ENCODE data around the gene C19orf47.

The C19orf47 gene, protein sequence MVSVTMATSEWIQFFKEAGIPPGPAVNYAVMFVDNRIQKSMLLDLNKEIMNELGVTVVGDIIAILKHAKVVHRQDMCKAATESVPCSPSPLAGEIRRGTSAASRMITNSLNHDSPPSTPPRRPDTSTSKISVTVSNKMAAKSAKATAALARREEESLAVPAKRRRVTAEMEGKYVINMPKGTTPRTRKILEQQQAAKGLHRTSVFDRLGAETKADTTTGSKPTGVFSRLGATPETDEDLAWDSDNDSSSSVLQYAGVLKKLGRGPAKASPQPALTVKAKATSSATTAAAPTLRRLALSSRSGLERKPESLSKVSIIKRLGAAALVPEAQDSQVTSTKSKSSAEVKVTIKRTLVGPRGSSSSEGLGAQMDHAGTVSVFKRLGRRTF

DNA sequence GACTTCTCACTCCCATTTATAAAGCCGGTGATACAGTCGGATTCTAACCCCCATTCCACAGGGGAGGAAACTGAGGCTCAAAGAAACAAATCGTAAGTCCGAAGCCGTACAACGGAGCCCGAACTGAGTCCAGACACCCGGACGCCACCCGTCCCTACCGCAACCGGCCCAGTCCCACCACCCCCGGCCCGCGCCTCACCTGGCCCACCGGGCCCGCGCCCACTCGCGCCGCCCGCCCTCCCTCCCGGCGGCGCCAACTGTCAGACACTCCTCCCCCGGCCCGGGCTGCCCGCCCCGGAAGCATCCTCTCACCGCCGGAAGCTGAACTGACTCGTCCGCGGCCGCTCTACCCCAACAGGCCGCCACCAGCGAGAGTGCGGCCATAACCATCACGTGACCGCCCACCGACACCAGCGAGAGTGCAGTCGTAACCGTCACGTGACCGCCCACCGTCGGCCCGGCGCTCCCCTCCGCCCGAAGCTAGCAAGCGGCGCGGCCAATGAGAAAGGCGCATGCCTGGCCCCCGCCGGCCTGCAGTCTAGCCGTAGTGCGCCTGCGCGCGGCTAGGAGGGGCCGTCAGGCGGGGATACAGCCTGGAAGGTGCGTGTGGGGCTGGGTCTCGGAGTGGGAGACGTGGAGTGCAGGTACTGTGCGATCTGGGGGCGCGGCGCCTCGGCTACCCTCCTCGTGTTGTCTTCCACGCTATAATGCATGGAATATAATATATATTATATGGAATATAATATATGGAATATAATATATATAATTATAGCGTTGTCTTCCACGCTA, at the start of gene C19orf47, which contains the start of gene PLD3:
Gene C19orf47, minus strand, starts transcription at position 273 of the 789 bp plus-strand sequence. CDS start 6,540 bp downstream, outside the sequence.
Gene PLD3, plus strand, starts transcription at position 571 of the 789 bp plus-strand sequence. CDS start 17,789 bp downstream, outside the sequence.
- H3K9me3 Mint-ChIP-seq: no peaks in the 10 kb centered on the region
- peak; percentile 97 for DNase-seq
- H3K27me3 Mint-ChIP-seq: no peaks in the 10 kb centered on the region
- peak within 1 kb of the TSS; percentile 83 for H3K4me3 Mint-ChIP-seq
- peaks cover 30% of the 10 kb centered on the region for H3K36me3 Mint-ChIP-seq (ENCODE audit: low read depth)
- peak within 1 kb of the TSS; percentile 85 for H3K27ac Mint-ChIP-seq
- peaks cover 37% of the 10 kb centered on the region for H3K4me1 Mint-ChIP-seq (ENCODE audit: low read depth)

DNA sequence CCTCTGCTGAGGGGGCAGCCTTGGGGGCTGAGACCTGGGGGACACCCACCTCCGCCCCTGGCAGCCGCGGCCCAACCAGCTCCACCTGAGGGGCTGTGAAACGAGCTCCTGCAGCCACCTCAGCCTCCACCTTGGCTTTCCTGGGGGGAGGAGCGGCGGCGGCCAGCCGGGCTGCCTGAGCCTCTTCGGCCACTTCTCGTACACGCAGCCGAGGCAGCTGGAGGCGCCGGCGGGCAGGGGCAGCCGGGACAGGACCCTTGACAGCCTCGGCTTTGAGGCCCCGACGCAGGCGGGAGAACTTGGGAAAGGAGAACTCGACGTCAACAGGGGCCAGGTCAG, 49.3 kb upstream of the C19orf47 start:
- no peaks in the 10 kb centered on the region for H3K27me3 Mint-ChIP-seq
- no peak overlapping the region for H3K27ac Mint-ChIP-seq
- H3K36me3 Mint-ChIP-seq (ENCODE audit: low read depth): no peaks in the 10 kb centered on the region
- H3K4me1 Mint-ChIP-seq (ENCODE audit: low read depth): peaks cover 1% of the 10 kb centered on the region
- DNase-seq: no peak
- no peak overlapping the region for H3K4me3 Mint-ChIP-seq
- H3K9me3 Mint-ChIP-seq: no peaks in the 10 kb centered on the region

DNA sequence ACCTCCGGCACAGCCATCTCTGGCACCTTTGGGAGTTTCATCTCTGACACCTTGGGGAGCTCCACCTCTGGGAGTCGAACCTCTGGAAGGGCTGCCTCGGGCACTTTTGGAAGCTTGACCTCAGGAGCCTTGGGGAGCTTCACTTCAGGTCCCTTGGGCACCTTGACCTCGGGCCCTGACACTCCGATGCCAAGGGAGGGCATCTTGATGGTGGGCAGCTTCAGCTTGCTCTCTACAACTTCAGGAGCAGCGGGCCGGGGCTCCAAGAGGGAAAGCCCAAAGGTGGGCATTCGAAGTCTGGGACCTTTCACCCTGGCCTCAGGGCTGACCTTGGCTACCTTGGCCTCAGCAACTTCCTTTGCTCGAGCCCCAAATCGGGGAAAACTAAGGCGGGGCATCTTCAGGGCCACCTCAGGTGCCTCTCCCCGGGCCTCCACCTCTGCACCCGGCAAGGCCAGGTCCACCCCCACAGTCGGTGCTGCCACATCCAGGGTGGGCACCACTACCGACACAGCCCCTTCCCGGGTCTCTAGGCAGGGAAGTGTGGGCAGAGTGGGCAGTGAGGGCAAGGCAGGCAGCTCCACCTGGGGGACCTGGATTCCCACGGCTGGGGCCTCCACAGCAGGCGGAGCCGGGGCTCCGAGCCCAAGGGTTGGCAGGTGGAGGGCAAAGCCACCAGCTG, 48.8 kb upstream of the C19orf47 start:
- no peak for DNase-seq
- Mint-ChIP-seq H3K27ac (no peak overlapping the region), H3K36me3 (ENCODE audit: low read depth) (no peaks in the 10 kb centered on the region), H3K9me3 (no peaks in the 10 kb centered on the region), H3K4me1 (ENCODE audit: low read depth) (peaks cover 1% of the 10 kb centered on the region), H3K27me3 (no peaks in the 10 kb centered on the region), H3K4me3 (no peak overlapping the region)

DNA sequence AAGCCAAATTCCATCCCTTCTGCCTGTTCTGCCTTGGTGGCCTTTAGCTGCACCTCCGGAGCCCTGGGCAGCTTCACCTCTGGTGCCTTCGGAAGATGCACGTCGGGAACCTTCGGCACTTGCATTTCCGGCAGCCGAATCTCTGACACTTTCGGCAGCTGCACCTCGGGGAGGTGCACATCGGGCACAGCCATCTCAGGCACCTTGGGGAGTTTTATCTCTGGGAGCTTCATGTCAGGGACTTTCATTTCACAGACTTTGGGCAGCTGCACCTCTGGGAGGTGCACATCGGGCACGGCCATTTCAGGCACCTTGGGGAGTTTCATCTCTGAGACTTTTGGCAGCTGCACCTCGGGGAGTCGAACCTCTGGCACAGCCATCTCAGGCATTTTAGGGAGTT, 47.8 kb upstream of the C19orf47 start:
- no peak for DNase-seq
- Mint-ChIP-seq H3K4me1 (ENCODE audit: low read depth) (peaks cover 1% of the 10 kb centered on the region), H3K9me3 (no peaks in the 10 kb centered on the region), H3K36me3 (ENCODE audit: low read depth) (no peaks in the 10 kb centered on the region), H3K27ac (no peak overlapping the region), H3K4me3 (no peak overlapping the region), H3K27me3 (no peaks in the 10 kb centered on the region)

DNA sequence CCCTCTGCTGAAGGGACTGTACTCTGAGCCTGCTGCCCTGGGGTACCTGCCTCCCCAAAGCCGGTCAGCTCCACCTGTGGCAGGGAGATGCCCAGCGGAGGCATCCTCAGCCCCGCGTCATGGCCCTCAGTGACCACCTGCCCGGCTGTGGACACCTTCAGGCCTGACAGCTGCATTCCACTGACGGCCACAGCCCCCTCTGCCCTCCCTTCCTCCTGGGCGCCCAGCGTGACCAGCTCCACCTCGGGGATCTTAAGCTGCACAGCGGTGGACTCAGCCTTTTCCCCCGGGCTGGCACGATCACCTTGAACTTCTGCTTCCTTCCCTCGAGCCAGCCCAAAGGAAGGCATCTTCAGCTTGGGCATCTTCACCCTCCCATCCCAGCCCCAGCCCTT, 46.6 kb upstream of the C19orf47 start:
- H3K36me3 Mint-ChIP-seq (ENCODE audit: low read depth): no peaks in the 10 kb centered on the region
- no peak for DNase-seq

DNA sequence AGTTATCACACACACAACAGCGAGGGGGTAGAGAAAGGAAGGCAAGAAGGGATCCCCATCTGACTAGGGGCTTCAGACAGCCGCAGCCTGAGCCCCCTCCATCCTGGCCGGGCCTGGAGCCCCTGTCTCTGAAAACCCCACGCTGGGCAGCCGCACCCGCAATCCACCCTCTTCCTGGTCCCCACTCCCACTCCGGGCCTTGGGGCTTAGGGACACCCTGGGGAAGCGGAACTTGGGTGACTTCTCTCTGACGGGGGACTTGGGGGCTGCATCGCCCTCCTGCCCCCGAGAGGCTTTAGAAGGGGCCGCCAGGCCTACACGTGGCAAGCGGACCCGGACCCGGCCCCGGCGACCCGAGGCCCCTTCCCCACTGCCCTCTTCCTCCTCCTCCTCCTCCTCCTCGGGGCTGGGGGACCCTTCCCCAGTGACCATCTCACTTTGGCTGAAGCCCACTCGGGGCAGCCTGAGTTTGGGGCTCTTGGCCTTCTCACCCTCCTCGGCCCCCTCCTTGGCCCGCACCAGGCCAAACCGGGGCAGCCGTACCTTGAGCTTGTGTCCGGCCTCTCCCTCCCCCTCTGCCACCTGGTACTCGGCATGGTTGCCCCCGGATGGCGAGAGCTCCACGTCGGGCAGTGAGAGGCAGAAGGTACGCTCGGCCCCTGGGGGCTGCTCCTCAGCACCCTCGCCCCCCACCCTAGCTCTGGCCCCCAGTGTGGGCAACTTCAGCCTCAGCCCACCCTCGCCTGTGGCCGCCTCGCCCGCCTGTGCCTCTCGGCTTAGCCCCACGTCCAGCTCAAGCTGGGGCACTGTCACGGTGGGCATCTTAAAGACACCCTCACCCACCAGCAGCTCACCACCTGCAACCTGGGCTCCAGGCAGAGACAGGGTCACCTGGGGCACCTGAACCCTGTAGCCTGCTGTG, 46.0 kb upstream of the C19orf47 start:
- no peak for DNase-seq
- Mint-ChIP-seq H3K4me3 (no peak overlapping the region), H3K36me3 (ENCODE audit: low read depth) (no peaks in the 10 kb centered on the region), H3K4me1 (ENCODE audit: low read depth) (peaks cover 1% of the 10 kb centered on the region), H3K9me3 (no peaks in the 10 kb centered on the region), H3K27me3 (no peaks in the 10 kb centered on the region), H3K27ac (no peak overlapping the region)

More for the DNA sequence above, 46.6 kb upstream of the C19orf47 start:
- H3K27me3 Mint-ChIP-seq: no peaks in the 10 kb centered on the region
- peaks cover 1% of the 10 kb centered on the region for H3K4me1 Mint-ChIP-seq (ENCODE audit: low read depth)
- no peak overlapping the region for H3K27ac Mint-ChIP-seq
- no peaks in the 10 kb centered on the region for H3K9me3 Mint-ChIP-seq
- no peak overlapping the region for H3K4me3 Mint-ChIP-seq

DNA sequence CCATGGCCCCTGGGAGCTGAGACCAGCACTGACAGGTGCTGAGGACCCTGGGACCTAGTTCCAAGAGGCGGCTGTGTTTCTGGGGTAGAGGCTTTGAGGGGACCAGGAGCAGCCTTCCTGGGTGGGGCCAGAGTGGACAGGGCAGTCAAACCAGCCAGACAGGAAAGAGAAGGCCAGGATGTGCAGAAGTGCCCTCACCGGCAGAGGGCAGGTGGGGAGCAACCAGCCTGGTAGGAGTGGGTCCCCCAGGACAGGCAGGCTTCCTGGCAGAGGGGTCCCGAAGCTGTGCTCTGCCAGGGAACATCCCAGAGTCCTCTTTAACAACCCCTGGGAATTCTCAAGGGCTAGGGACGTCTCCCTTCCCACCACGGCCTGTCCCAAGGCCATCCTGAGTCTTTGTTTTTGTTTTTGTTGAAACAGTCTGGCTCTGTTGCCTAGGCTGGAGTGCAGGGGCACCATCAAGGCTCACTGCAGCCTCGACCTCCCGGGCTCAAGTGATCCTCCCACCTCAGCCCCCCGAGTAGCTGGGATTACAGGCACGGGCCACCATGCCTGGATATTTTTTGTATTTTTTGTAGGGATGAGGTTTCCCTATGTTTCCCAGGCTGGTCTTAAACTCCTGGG, 44.8 kb upstream of the C19orf47 start:
- no peaks in the 10 kb centered on the region for H3K36me3 Mint-ChIP-seq (ENCODE audit: low read depth)
- H3K4me3 Mint-ChIP-seq: no peak overlapping the region
- DNase-seq: no peak
- H3K27me3 Mint-ChIP-seq: no peaks in the 10 kb centered on the region
- no peak overlapping the region for H3K27ac Mint-ChIP-seq
- no peaks in the 10 kb centered on the region for H3K4me1 Mint-ChIP-seq (ENCODE audit: low read depth)
- H3K9me3 Mint-ChIP-seq: no peaks in the 10 kb centered on the region

DNA sequence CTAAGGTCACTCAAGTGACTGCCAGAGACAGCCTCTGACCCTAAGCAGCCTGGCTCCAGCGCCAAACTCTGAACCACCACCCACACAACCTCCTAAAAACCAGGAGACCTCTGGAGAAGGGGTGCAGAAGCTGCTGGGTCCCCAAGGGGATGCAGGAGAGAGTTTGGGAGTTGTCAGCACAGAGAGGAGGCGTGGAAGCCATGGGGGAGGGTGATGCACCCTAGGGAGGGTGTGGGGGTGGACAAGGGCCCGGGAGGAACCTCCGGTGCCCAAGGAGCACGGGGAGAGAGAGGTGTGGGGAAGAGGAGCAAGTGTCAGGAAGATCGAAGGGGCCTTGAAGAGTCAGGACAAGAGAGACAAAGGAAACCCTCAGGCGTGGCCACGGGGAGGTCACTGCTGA, 43.9 kb upstream of the C19orf47 start:
- Mint-ChIP-seq H3K36me3 (ENCODE audit: low read depth) (no peaks in the 10 kb centered on the region), H3K9me3 (no peaks in the 10 kb centered on the region), H3K4me3 (no peak overlapping the region), H3K4me1 (ENCODE audit: low read depth) (no peaks in the 10 kb centered on the region), H3K27me3 (no peaks in the 10 kb centered on the region), H3K27ac (no peak overlapping the region)
- no peak for DNase-seq

DNA sequence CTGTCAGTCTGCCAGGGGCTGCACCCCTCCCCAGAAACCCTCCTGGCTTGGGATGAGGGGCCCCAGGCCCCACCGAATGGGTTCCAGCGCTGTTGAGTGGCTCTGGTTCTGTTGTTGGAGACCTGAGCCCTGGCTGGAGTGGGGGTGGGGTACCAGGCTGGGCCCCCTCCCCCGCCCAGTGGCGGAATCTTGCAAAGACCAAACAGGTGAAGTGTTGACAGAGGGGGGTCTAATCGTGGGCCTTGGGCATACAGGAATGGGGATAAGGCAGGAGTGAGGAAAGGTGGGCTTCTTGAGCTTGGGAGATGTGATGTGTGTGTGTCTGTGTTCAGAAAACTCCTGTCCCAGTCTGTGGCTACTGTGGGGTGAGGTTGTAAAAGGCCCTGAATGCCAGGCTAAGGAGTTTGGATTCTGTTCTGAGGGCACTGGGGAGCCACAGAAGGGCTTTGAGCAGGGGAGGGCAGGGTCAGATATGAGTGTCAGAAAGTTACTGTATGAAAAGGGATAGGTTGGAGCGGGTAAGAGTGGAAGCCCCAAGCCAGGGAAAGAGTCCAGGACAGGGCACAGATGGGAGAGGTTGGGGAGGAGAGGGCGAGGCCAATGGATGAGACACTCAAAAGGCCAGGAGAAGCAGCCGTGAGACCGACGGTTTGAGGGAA, 42.0 kb upstream of the C19orf47 start, which contains the start of gene HIPK4:
Gene HIPK4, minus strand, starts transcription at position 98 of the 659 bp plus-strand sequence. CDS start 279 bp downstream, outside the sequence.
- Mint-ChIP-seq H3K36me3 (ENCODE audit: low read depth) (no peaks in the 10 kb centered on the region), H3K4me1 (ENCODE audit: low read depth) (no peaks in the 10 kb centered on the region), H3K4me3 (no peak within 1 kb of the TSS), H3K27ac (no peak within 1 kb of the TSS), H3K9me3 (no peaks in the 10 kb centered on the region), H3K27me3 (no peaks in the 10 kb centered on the region)
- DNase-seq: no peak

DNA sequence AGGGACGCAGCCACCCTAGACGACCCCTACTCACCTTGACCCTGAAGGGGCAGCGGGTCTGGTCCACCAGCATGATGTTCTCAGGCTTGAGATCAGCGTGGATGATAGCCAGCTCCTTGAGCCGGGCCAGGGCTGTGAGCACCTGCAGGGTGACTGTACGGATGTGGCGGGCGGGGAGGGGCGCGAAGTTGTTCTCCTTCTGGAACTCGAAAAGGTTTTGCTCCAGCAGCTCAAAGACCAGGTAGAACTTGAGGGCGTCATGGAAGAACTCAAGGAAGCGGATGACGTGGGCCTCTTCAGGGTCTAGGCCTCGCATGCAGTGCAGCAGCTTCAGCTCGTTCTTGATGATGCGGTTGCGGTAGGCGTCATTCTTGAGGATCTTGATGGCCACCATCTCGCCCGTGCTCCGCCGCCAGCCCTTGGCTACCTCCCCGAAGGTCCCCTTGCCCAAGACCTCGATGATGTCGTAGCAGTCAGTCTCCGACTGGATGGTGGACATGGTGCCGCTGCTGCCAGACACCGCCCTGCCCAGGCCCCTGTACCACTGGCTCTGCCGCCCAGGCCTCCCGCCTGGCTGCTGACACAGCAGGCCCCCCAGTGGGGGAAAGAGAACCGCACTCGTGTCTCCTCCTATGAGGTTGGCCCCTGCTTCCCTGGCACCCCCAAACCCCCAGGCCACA, 41.3 kb upstream of the C19orf47 start:
- H3K4me1 Mint-ChIP-seq (ENCODE audit: low read depth): no peaks in the 10 kb centered on the region
- H3K27me3 Mint-ChIP-seq: no peaks in the 10 kb centered on the region
- H3K36me3 Mint-ChIP-seq (ENCODE audit: low read depth): no peaks in the 10 kb centered on the region
- H3K9me3 Mint-ChIP-seq: no peaks in the 10 kb centered on the region
- no peak for DNase-seq
- no peak overlapping the region for H3K4me3 Mint-ChIP-seq
- H3K27ac Mint-ChIP-seq: no peak overlapping the region

DNA sequence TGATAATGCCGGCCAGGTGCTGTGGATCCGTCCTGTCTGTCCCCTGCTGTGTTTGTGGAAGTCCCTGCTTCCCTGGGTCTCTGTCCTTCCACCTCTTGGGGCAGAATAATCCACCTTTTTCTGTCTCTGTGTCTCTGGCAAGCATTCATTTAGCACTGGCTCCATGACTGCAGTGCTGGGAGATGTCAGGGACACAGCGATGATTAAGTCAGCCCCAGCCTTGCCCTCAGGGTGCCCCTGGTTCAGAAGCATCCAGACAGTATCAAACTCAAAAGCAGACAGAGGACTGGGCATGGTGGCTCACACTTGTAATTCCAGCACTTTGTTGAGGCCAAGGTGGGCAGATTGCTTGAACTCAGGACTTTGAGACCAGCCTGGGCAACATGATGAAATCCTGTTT, 40.3 kb upstream of the C19orf47 start:
- Mint-ChIP-seq H3K4me1 (ENCODE audit: low read depth) (no peaks in the 10 kb centered on the region), H3K4me3 (no peak overlapping the region), H3K9me3 (no peaks in the 10 kb centered on the region), H3K27me3 (no peaks in the 10 kb centered on the region), H3K27ac (no peak overlapping the region), H3K36me3 (ENCODE audit: low read depth) (no peaks in the 10 kb centered on the region)
- no peak for DNase-seq

DNA sequence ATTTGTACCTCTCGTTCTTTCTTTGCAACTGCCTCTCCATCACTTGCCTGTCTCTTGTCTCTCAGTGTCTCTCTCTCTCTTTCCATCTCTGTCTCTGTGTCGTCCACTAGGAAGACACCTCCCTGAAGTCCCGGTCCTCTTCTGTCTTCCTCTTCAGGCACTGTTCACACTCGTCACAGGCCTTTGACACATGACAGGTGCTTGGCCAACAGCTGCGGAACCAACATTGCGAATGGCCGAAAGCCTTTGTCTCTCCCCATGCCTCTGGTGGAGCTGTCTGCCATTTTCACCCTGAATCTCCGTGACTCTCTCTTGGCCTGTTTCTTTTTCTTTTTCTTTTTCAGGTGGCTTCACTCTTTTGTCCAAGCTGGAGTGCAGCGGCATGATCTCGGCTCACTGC, 39.0 kb upstream of the C19orf47 start:
- H3K9me3 Mint-ChIP-seq: no peaks in the 10 kb centered on the region
- DNase-seq: no peak
- no peak overlapping the region for H3K4me3 Mint-ChIP-seq
- H3K4me1 Mint-ChIP-seq (ENCODE audit: low read depth): no peaks in the 10 kb centered on the region
- H3K27ac Mint-ChIP-seq: no peak overlapping the region
- no peaks in the 10 kb centered on the region for H3K27me3 Mint-ChIP-seq
- no peaks in the 10 kb centered on the region for H3K36me3 Mint-ChIP-seq (ENCODE audit: low read depth)

Measured in activated T-cell treated with anti-CD3 and anti-CD28 coated beads, Interleukin-2, amount 50 U/mL, for 24 hours (primary cell).